SK-N-SH (cell line): ENCODE results near the gene KYAT1.

ENCODE experiments used
- CTCF ChIP-seq: fragments of 200-600 bp; sonication (generic); IDR thresholded peaks from 2 replicates; pipeline ENCODE4 v1.6.1; 2017; ENCODE audit warnings: antibody characterized with exemption, mild to moderate bottlenecking, moderate library complexity
- EZH2phosphoT487 ChIP-seq: fragments of 200-600 bp; sonication (generic); IDR thresholded peaks from 2 replicates; pipeline ENCODE4 v1.6.1; 2017; ENCODE audit warnings: low read depth, mixed run types, mild to moderate bottlenecking, antibody characterized with exemption, moderate library complexity, borderline replicate concordance
- JUND ChIP-seq: IDR thresholded peaks from 2 replicates; pipeline ENCODE4 v1.4.0; 2012
- MAX ChIP-seq: IDR thresholded peaks from 2 replicates; pipeline ENCODE4 v1.4.0; 2012; ENCODE audit warnings: low read depth
- TF ChIP-seq, protein P1 (sequence below): IDR thresholded peaks from 2 replicates; pipeline ENCODE4 v1.4.0; 2012; ENCODE audit warnings: low read depth, borderline replicate concordance

- TF ChIP-seq JUND = no peak
- TF ChIP-seq CTCF = no peak
- no peak for TF ChIP-seq MAX
- TF ChIP-seq, protein P1, sequence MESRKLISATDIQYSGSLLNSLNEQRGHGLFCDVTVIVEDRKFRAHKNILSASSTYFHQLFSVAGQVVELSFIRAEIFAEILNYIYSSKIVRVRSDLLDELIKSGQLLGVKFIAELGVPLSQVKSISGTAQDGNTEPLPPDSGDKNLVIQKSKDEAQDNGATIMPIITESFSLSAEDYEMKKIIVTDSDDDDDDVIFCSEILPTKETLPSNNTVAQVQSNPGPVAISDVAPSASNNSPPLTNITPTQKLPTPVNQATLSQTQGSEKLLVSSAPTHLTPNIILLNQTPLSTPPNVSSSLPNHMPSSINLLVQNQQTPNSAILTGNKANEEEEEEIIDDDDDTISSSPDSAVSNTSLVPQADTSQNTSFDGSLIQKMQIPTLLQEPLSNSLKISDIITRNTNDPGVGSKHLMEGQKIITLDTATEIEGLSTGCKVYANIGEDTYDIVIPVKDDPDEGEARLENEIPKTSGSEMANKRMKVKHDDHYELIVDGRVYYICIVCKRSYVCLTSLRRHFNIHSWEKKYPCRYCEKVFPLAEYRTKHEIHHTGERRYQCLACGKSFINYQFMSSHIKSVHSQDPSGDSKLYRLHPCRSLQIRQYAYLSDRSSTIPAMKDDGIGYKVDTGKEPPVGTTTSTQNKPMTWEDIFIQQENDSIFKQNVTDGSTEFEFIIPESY = no peak
- no peak for TF ChIP-seq EZH2phosphoT487
Observed at GRCh38 chr9:128861501-128861900, 20.2 kb downstream of the KYAT1 start.
